ENCODE measurements around the gene CYP20A1.
"Not testable (repeated sequence)": the region's sequence is repeated elsewhere in the genome, so short reads cannot be mapped to it uniquely, and the experiment has no call there.

Gene CYP20A1, protein sequence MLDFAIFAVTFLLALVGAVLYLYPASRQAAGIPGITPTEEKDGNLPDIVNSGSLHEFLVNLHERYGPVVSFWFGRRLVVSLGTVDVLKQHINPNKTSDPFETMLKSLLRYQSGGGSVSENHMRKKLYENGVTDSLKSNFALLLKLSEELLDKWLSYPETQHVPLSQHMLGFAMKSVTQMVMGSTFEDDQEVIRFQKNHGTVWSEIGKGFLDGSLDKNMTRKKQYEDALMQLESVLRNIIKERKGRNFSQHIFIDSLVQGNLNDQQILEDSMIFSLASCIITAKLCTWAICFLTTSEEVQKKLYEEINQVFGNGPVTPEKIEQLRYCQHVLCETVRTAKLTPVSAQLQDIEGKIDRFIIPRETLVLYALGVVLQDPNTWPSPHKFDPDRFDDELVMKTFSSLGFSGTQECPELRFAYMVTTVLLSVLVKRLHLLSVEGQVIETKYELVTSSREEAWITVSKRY

GRCh38 chr2:203238704-203239526 lies at the start of gene CYP20A1:
Gene CYP20A1, plus strand, starts transcription at chr2:203239018. Its CDS starts 45 bp downstream, at chr2:203239063.
- peak; percentile 91 to 94 for DNase-seq (ENCODE audit: low read depth in 2 of 2)

GRCh38 chr2:203190547-203190946 lies 48.3 kb upstream of the CYP20A1 start:
- DNase-seq (ENCODE audit: low read depth in 2 of 2): not testable (repeated sequence)

GRCh38 chr2:203191026-203191425 lies 47.8 kb upstream of the CYP20A1 start:
- DNase-seq (ENCODE audit: low read depth in 2 of 2): not testable (repeated sequence)

- DNase-seq (ENCODE audit: low read depth in 2 of 2): no peak
These were observed 46.9 kb upstream of the CYP20A1 start for GRCh38 chr2:203191961-203192360.

DNA sequence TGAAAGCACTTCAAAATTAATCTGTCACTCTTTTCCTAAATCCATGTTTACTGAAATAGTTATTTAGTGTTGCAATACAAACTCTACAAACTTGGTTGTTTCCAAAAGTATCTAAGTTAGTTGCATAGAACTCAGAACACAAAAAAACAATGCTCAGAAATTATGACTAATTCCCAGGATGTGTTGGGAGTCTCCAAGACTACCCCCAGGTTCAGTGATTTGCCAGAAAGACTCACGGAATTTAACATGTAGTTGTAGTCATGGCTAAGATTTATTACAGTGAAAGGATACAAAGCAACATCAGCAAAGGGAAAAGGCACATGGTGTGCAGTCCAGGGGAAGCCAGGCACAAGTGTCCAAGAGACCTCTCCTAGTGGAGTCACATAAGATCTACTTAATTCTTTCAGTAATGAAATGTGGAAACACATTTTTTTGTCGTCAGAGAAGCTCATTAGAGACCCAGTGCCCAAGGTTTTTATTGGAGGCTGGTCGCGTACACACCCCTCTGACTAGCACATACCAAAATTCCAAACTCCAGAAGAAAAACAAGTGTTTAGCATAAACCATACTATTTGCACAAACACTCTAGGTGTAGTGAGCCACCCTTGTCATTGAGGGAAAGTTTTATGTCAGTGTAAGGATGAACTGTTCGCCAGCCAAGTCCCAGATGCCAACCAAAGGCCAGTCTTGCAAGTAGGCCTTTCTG lies 43.3 kb upstream of the CYP20A1 start:
- DNase-seq (ENCODE audit: low read depth in 2 of 2): no peak

DNA sequence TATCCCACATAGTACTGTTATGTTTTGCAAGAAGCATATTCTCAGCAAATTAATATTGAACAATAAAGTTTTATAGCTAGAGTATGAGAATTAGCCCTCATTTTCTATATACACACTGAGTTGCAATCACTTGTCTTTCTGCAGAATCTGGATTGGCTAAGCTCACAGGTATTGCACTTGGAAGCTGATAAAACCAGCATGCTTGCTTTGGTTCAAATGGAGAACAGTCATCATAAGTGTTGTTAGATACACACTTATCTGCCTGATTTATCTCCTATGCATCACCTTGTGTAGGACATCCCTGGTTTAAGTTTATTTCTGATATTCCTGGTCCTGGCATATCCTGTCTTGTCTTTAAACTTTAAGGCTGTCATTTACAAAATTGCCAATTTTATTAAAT lies 38.0 kb upstream of the CYP20A1 start:
- no peak for DNase-seq (ENCODE audit: low read depth in 2 of 2)

GRCh38 chr2:203201426-203201825 lies 37.4 kb upstream of the CYP20A1 start:
- DNase-seq (ENCODE audit: low read depth in 2 of 2): no peak

- no peak for DNase-seq (ENCODE audit: low read depth in 2 of 2)
These were observed 29.3 kb upstream of the CYP20A1 start for GRCh38 chr2:203209538-203209937.

DNA sequence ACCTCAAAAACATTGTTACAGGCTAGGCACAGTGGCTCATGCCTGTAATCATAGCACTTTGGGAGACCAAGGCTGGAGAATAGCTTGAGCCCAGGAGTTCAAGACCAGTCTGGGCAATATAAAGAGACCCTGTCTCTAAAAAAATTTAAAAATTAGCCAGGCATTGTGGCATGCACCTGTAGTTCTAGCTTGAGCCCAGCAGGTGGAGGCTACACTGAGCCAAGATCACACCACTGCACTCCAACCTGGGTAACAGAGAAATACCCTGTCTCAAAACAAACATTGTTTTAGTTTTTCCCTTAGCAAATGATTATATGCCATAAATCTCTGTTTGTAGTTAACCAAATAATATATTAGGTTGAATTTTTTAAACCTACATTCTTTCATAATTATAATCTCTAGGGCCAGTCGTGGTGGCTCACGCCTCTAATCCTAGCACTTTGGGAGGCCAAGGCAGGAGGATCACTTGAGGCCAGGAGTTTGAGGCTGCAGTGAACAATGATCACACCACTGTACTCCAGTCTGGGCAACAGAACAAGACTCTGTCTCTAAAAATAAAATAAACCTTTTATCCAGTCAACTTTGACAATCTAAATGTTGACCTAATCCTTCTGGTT lies 13.3 kb upstream of the CYP20A1 start:
- no peak for DNase-seq (ENCODE audit: low read depth in 2 of 2)

DNA sequence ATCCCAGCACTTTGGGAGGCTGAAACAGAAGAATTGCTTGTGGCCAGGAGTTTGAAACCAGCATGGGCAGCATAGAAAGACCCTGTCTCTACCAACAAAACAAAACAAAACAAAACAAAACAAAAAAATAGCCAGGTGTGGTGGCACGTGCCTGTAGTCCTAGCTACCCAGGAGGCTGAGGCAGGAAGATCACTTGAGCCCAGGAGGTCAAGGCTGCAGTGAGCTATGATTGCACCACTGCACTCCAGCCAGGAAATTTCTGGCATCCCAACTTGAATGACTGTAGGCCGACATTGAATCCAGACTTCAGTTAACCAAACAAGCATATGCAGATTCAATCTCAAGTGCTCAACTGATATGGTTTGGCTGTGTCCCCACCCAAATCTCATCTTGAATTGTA lies 9.1 kb upstream of the CYP20A1 start:
- DNase-seq (ENCODE audit: low read depth in 2 of 2): not testable (repeated sequence)

DNA sequence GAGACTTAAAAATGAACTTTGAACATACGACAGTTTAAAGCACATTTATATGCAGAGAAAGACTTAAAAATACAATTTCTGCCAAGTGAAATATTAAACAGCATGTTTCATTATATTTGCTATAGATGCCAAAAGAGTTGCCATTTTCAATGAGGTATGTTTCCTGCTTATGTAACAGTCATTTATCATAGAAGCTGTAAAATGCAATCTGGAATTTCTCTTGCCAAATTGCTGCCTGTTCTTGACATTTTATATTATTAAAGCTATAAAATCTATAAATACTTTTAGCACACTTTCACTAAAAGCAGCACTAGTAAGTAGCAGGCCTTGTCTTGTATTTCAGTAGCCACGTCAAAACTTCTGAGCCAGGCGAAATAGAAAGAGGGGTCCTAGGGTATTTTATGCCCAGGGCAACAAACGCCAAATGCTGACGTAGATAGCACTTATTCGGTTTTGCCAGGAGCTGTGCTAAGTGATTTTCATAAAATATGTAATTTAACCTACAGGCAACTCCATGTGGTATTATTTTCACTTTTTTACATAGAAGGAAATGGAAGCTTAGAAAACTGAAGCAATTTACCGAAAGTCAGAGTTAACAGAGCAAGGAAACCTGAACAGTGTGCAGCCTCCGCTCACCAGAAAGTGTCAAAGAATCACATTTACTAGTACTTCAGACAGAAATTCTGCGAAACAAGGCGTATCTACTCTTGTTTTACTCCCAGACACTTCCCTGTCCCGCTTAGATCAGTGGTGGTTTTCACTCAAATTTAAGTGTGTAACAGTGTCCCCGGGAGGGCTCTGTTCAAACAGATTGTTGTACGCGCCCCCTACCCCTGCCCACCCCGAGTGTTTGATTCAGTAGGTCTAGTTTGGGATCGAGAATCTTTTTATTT lies 1.2 kb upstream of the CYP20A1 start:
- DNase-seq (ENCODE audit: low read depth in 2 of 2): no peak

DNA sequence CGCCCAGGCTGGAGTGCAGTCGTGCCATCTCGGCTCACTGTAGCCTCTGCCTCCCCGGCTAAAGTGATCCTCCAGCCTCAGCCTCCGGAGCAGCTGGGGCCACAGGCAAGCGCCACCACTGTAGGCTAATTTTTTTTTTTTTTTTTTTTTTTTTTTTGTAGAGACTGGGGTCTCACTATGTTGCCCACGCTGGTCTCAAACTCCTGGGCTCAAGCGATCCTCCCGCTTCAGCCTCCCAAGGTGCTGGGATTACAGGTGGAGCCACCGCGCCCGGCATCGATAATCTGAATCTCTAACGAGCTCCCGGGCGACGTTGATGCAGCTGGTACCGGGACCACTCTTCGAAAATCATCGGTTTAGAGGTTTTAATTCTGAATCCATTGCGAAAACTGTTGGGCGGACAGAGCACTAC lies 520 bp upstream of the CYP20A1 start:
- no peak for DNase-seq (ENCODE audit: low read depth in 2 of 2)

- DNase-seq (ENCODE audit: low read depth in 2 of 2): no peak
These were observed 1.7 kb downstream of the CYP20A1 start for GRCh38 chr2:203240491-203240890.

DNA sequence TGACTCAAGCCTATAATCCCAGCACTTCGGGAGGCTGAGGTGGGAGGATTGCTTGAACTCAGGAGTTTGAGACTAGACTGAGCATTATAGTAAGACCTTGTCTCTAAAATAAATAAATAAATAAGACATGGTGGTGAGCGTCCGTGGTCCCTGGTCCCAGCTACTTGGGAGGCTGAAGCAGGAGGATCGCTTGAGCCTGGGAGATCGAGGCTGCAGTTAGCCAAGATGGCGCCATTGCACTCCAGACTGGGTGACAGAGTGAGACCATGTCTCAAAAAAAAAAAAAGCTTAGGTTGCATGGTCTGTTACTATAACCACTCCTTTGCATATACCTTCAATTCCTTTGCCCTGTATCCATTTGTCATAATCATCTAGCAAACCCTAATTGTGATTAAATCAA lies 3.7 kb downstream of the CYP20A1 start:
- DNase-seq (ENCODE audit: low read depth in 2 of 2): no peak

DNA sequence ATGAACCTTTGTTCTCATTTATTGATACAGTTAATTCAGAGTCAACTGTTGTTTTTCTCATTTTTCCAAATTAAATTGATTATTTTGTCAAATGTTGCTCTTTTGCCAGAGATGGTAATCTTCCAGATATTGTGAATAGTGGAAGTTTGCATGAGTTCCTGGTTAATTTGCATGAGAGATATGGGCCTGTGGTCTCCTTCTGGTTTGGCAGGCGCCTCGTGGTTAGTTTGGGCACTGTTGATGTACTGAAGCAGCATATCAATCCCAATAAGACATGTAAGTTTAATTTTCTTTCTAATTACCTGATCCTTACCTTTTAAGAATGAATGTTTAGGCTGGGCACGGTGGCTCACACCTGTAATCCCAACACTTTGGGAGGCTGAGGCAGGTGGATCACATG lies 7.8 kb downstream of the CYP20A1 start:
- no peak for DNase-seq (ENCODE audit: low read depth in 2 of 2)

DNA sequence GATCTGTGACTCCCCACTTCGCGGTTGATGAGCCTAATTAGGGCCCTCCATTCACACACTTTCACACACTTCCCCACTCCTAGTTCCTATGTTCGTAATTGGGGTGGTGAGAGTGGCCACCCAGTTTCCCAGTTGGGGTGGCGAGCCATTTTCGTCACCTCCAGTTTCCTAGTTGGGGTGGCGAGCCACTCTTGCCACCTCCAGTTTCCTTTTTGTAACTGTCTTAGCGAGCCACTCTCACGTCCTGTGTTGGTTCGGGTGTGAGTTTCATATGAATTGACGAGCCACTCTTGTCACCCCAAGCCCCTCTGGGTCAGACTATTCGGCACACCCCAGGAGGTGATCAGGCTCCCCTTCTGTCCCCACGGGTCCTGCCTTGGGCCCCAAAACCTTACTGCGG lies 14.0 kb downstream of the CYP20A1 start:
- no peak for DNase-seq (ENCODE audit: low read depth in 2 of 2)

DNA sequence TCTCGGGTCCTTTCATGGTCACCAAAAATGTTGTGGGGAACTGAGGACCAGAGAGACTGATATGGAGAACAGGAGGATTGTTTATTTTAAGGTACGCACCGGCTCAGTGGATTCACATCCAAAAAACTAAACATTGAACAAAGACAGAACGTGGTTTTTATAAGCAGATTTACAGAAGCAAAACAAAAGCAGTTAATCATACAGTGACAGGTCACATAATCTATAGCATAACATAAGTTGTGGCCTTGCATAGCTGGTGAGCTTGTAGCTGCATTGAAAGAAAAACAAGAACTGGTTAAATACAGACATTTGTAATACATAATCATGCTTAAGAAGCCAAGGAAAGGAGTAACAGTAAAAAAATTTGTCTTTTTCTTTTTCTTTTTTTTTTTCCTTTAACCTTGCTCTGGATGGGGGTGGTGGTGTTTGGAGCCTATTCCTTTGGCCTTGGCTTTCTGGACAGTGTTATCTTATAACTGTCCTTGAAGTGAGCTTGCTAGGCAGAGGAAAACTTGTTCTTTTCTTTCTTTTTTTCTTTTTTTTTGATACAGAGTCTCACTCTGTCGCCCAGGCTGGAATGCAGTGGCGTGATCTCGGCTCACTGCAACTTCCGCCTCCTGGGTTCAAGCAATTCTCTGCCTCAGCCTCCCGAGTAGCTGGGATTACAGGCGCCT lies 14.7 kb downstream of the CYP20A1 start:
- not testable (repeated sequence) for DNase-seq (ENCODE audit: low read depth in 2 of 2)

DNA sequence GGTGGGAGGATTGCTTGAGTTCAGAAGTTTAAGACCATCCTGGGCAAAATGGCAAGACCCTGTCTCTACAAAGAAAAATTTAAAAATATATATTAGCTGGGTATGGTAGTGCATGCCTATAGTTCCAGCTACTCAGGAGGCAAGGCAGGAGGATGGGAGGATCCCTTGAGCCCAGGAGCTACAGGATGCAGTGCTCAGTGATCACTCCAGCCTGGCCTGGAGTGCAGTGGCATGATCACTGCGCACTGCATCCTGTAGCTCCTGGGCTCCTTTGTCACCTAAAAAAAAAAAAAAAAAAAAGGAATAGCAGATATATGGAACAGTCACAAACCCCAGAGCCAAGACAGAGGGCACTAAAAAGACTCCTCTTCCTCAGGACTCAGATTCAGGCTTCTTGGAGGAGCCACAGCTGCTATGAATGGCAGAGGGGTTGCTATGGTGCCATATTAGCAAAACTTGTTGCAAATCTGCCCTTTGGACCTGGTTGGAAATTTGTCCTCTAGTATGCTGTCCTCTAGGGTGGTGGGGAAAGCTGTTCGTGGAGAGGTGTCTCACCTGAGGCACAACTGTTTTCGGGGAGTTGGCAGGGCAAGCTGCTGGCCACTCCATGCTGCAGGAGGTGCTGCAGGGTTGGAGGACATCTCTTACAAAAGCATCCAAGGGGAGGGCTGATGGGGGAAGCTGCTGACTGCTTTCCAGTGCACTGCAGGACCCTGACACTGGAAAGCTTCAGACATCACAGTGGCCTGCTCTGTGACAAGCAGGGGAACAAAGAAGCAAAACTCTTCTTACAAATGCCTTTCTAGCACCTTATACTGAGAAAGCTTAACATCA lies 22.7 kb downstream of the CYP20A1 start:
- no peak for DNase-seq (ENCODE audit: low read depth in 2 of 2)

- DNase-seq (ENCODE audit: low read depth in 2 of 2): no peak
These were observed 40.5 kb downstream of the CYP20A1 start for GRCh38 chr2:203279288-203279687.
